DND-41 (cell line): ENCODE results near the gene NFKBIZ.

Source experiments
- ATAC-seq: fragments of 200-7000 bp; cut with Tn5 transposase; 3 replicates; pipeline ENCODE4 v1.9.1; 2021; ENCODE audit warnings: low read depth; ENCODE audit not compliant: insufficient read depth
- DNase-seq: peaks from one replicate; pipeline ENCODE4 v3.0.0-alpha.2; 2020
- H2AFZ ChIP-seq: 2 replicates; pipeline ENCODE4 v1.6.0; 2012; ENCODE audit warnings: low read depth, low read length
- H3K27ac ChIP-seq: 2 replicates; pipeline ENCODE4 v1.5.1; 2012; ENCODE audit warnings: low read length, inconsistent platforms
- H3K27me3 ChIP-seq: fragments of 200-600 bp; sonication (generic); 2 replicates; pipeline ENCODE4 v1.6.0; 2012; ENCODE audit warnings: low read length, mild to moderate bottlenecking, inconsistent platforms; ENCODE audit not compliant: insufficient read depth, poor library complexity
- H3K36me3 ChIP-seq: 2 replicates; pipeline ENCODE4 v1.5.1; 2012; ENCODE audit warnings: low read length, inconsistent platforms; ENCODE audit not compliant: insufficient read depth
- H3K4me1 ChIP-seq: 2 replicates; pipeline ENCODE4 v1.5.1; 2012; ENCODE audit warnings: mild to moderate bottlenecking, low read length; ENCODE audit not compliant: insufficient read depth
- H3K4me2 ChIP-seq: 2 replicates; pipeline ENCODE4 v1.6.0; 2012; ENCODE audit warnings: mild to moderate bottlenecking, moderate library complexity, low read length, inconsistent platforms; ENCODE audit not compliant: insufficient read depth
- H3K4me3 ChIP-seq, 2 experiments: fragments of 200-600 bp in 1 of 2; shearing (Covaris generic) in 1 of 2; 2 replicates each; pipeline ENCODE4 v1.5.1; 2012 to 2016; ENCODE audit warnings: inconsistent platforms in 2 of 2, low read length in 2 of 2, mild to moderate bottlenecking in 2 of 2, low read depth in 1 of 2, moderate library complexity in 1 of 2
- H3K79me2 ChIP-seq: 2 replicates; pipeline ENCODE4 v1.6.0; 2012; ENCODE audit warnings: low read length, inconsistent platforms; ENCODE audit not compliant: insufficient read depth
- H3K9ac ChIP-seq: 2 replicates; pipeline ENCODE4 v1.6.0; 2012; ENCODE audit warnings: low read depth, mild to moderate bottlenecking, inconsistent platforms, low read length, moderate library complexity
- H3K9me3 ChIP-seq: 2 replicates; pipeline ENCODE4 v1.5.1; 2012; ENCODE audit warnings: low read length, moderate library complexity, mild to moderate bottlenecking, inconsistent platforms; ENCODE audit not compliant: insufficient read depth, severe bottlenecking
- H4K20me1 ChIP-seq: 2 replicates; pipeline ENCODE4 v1.6.0; 2012; ENCODE audit warnings: low read length; ENCODE audit not compliant: insufficient read depth
- EZH2 ChIP-seq: IDR thresholded peaks from 3 replicates; pipeline ENCODE4 v1.6.1; 2012; ENCODE audit warnings: borderline replicate concordance, low read depth, mild to moderate bottlenecking, moderate library complexity, low read length, inconsistent platforms; ENCODE audit not compliant: severe bottlenecking
- TF ChIP-seq, protein P1 (sequence below): IDR thresholded peaks from 2 replicates; pipeline ENCODE4 v1.5.1; 2012; ENCODE audit warnings: borderline replicate concordance, low read length, moderate library complexity, mild to moderate bottlenecking; ENCODE audit not compliant: poor library complexity, severe bottlenecking; ENCODE audit errors: extremely low read depth

Gene NFKBIZ

GRCh38 chr3:101819649-101820206 lies 29.6 kb upstream of the NFKBIZ start:
- Histone ChIP-seq H4K20me1 (no peaks in the 10 kb centered on the region), H2AFZ (no peak overlapping the region), H3K79me2 (no peaks in the 10 kb centered on the region), H3K4me2 (no peak overlapping the region), H3K4me3 (no peak overlapping the region), H3K27ac (no peak overlapping the region), H3K4me1 (no peaks in the 10 kb centered on the region), H3K36me3 (peaks cover 44% of the 10 kb centered on the region; the same call in 1 of the 2 replicates), H3K27me3 (no peaks in the 10 kb centered on the region), H3K9ac (no peak overlapping the region), H3K9me3 (no peaks in the 10 kb centered on the region)
- TF ChIP-seq EZH2: no peak
- TF ChIP-seq, protein P1, sequence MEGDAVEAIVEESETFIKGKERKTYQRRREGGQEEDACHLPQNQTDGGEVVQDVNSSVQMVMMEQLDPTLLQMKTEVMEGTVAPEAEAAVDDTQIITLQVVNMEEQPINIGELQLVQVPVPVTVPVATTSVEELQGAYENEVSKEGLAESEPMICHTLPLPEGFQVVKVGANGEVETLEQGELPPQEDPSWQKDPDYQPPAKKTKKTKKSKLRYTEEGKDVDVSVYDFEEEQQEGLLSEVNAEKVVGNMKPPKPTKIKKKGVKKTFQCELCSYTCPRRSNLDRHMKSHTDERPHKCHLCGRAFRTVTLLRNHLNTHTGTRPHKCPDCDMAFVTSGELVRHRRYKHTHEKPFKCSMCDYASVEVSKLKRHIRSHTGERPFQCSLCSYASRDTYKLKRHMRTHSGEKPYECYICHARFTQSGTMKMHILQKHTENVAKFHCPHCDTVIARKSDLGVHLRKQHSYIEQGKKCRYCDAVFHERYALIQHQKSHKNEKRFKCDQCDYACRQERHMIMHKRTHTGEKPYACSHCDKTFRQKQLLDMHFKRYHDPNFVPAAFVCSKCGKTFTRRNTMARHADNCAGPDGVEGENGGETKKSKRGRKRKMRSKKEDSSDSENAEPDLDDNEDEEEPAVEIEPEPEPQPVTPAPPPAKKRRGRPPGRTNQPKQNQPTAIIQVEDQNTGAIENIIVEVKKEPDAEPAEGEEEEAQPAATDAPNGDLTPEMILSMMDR: no peak
- DNase-seq (no peak), ATAC-seq (no peak)

- H4K20me1 ChIP-seq: no peaks in the 10 kb centered on the region
- H3K9ac ChIP-seq: no peak overlapping the region
- no peak for TF ChIP-seq EZH2
- TF ChIP-seq, protein P1: no peak
- no peaks in the 10 kb centered on the region for H3K79me2 ChIP-seq
- H3K27me3 ChIP-seq: no peaks in the 10 kb centered on the region
- H3K9me3 ChIP-seq: no peaks in the 10 kb centered on the region
- DNase-seq: no peak
- H3K36me3 ChIP-seq: peaks cover 42% of the 10 kb centered on the region; the same call in 1 of the 2 replicates
- H3K4me3 ChIP-seq: no peak overlapping the region
- H3K27ac ChIP-seq: no peak overlapping the region
- no peak overlapping the region for H3K4me2 ChIP-seq
- no peak overlapping the region for H2AFZ ChIP-seq
- no peaks in the 10 kb centered on the region for H3K4me1 ChIP-seq
- no peak for ATAC-seq
These were observed 27.8 kb upstream of the NFKBIZ start for GRCh38 chr3:101821503-101821902.

DNA sequence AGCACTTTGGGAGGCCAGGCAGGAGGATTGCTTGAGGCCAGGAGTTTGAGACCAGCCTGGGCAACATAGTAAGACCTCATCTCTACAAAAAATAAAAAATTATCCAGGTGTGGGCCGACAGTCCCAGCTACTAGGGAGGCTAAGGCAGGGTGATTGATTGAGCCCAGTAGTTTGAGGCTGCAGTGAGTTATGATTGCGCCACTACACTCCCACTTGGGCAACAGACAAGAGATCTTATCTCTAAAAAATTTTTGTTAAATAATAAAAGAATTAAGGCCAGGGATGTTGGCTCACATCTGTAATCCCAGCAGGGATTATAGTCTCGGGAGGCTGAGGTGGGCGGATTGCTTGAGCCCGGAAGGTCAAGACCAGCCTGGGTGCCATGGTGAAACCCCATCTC lies 25.8 kb upstream of the NFKBIZ start:
- H3K79me2 ChIP-seq: no peaks in the 10 kb centered on the region
- no peak overlapping the region for H3K4me3 ChIP-seq
- no peak overlapping the region for H3K27ac ChIP-seq
- H3K9ac ChIP-seq: no peak overlapping the region
- ATAC-seq: no peak
- no peaks in the 10 kb centered on the region for H4K20me1 ChIP-seq
- H3K4me1 ChIP-seq: peaks cover 7% of the 10 kb centered on the region; the same call in 1 of the 2 replicates
- no peak for TF ChIP-seq EZH2
- TF ChIP-seq, protein P1: no peak
- H3K36me3 ChIP-seq: peaks cover 30% of the 10 kb centered on the region; the same call in 1 of the 2 replicates
- H3K4me2 ChIP-seq: no peak overlapping the region
- H2AFZ ChIP-seq: no peak overlapping the region
- no peak for DNase-seq
- H3K9me3 ChIP-seq: no peaks in the 10 kb centered on the region
- no peaks in the 10 kb centered on the region for H3K27me3 ChIP-seq

GRCh38 chr3:101824702-101825101 lies 24.6 kb upstream of the NFKBIZ start:
- H2AFZ ChIP-seq: no peak overlapping the region
- TF ChIP-seq EZH2: no peak
- TF ChIP-seq, protein P1: no peak
- no peak overlapping the region for H3K27ac ChIP-seq
- peaks cover 25% of the 10 kb centered on the region; the same call in 1 of the 2 replicates for H3K36me3 ChIP-seq
- ATAC-seq: no peak
- H4K20me1 ChIP-seq: no peaks in the 10 kb centered on the region
- H3K9me3 ChIP-seq: no peaks in the 10 kb centered on the region
- DNase-seq: no peak
- no peaks in the 10 kb centered on the region for H3K79me2 ChIP-seq
- H3K4me3 ChIP-seq: no peak overlapping the region
- H3K4me1 ChIP-seq: peaks cover 7% of the 10 kb centered on the region; the same call in 1 of the 2 replicates
- H3K4me2 ChIP-seq: no peak overlapping the region
- no peaks in the 10 kb centered on the region for H3K27me3 ChIP-seq
- no peak overlapping the region for H3K9ac ChIP-seq
